GM21367 (cell line): ENCODE data around the gene ARID4A.
"Not testable (repeated sequence)": the region's sequence is repeated elsewhere in the genome, so short reads cannot be mapped to it uniquely, and the experiment has no call there.

Source experiments
- ATAC-seq: cut with Tn5 transposase; IDR thresholded peaks from one replicate; pipeline ENCODE4 v1.9.1; 2021; ENCODE audit not compliant: unreplicated experiment

ARID4A gene

GRCh38 chr14:58288106-58288792, 10.1 kb upstream of the ARID4A start:
- no peak for ATAC-seq

- ATAC-seq = no peak
These were observed 6.7 kb upstream of the ARID4A start for GRCh38 chr14:58291646-58292045.

- ATAC-seq = no peak
These were observed 6.2 kb upstream of the ARID4A start for GRCh38 chr14:58292187-58292586.

GRCh38 chr14:58294201-58294600, 4.2 kb upstream of the ARID4A start:
- ATAC-seq = no peak

- ATAC-seq = no peak
These were observed 1.6 kb upstream of the ARID4A start for GRCh38 chr14:58296726-58297125.

GRCh38 chr14:58297412-58297761, 968 bp upstream of the ARID4A start:
- no peak for ATAC-seq

- ATAC-seq = peak; percentile 82
These were observed 436 bp upstream of the ARID4A start for GRCh38 chr14:58297762-58298476.

GRCh38 chr14:58299401-58300330, 1.3 kb downstream of the ARID4A start:
- no peak for ATAC-seq

GRCh38 chr14:58301416-58301815, 3.1 kb downstream of the ARID4A start:
- no peak for ATAC-seq

- no peak for ATAC-seq
These were observed 7.4 kb downstream of the ARID4A start for GRCh38 chr14:58305730-58306129.

- ATAC-seq = no peak
These were observed 9.4 kb downstream of the ARID4A start for GRCh38 chr14:58307597-58308316.

GRCh38 chr14:58309086-58309485, 10.7 kb downstream of the ARID4A start:
- ATAC-seq = no peak

- ATAC-seq = no peak
These were observed 15.3 kb downstream of the ARID4A start for GRCh38 chr14:58313699-58314098.

GRCh38 chr14:58315606-58316005, 17.3 kb downstream of the ARID4A start:
- no peak for ATAC-seq

GRCh38 chr14:58327019-58327418, 28.7 kb downstream of the ARID4A start:
- no peak for ATAC-seq

GRCh38 chr14:58331111-58331510, 32.8 kb downstream of the ARID4A start:
- ATAC-seq = peak; percentile 95

- ATAC-seq = no peak
These were observed 34.2 kb downstream of the ARID4A start for GRCh38 chr14:58332561-58332960.

GRCh38 chr14:58339666-58340065, 41.3 kb downstream of the ARID4A start:
- ATAC-seq = not testable (repeated sequence)

GRCh38 chr14:58341152-58341748, 42.9 kb downstream of the ARID4A start:
- no peak for ATAC-seq

GRCh38 chr14:58343535-58343934, 45.2 kb downstream of the ARID4A start:
- not testable (repeated sequence) for ATAC-seq
